Measurements from ENCODE around the gene TMEM52B. TPM values are rescaled to one million over a fixed set of nuclear protein-coding genes. Genes with fewer than 3 reads are reported as not detected.
"Not testable (repeated sequence)": the region's sequence is repeated elsewhere in the genome, so short reads cannot be mapped to it uniquely, and the experiment has no call there.

TMEM52B gene
- total and polyA plus RNA-seq, 2 experiments from 2014 or later: not detected

DNA sequence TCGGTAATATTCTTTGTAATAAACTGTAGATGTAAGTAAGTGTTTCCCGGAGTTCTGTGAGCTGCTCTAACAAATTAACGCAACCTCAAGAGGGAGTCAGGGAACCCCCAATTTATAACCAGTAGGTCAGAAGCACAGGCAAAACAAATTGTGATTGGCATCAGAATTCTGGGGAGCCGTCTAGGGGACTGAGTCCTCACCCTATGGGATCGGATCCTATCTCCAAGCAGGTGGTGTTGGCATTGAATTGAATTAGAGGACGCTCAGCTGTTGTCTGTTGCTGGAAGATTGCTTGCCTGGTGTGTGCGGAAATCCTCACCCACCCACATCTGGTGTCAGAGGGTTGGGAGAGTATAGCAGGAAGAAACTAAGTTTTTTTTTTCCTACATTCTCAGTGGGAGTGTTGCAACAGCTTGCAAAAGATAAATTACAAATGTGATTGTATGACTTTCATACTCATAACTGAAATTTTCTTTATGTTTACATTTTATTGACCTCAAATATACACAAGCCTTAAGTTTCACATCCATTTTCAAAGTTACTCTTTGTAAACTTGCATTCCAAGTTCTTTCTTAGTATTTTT lies 5.5 kb downstream of the TMEM52B start:
- Mint-ChIP-seq H3K27me3 (ENCODE audit: insufficient read depth, low read depth, poor library complexity) (peaks cover 5% of the 10 kb centered on the region), H3K36me3 (ENCODE audit: low read depth) (no peaks in the 10 kb centered on the region), H3K4me1 (peaks cover 3% of the 10 kb centered on the region; the same call in 1 of the 3 replicates), H3K9me3 (no peaks in the 10 kb centered on the region), H3K27ac (no peak overlapping the region), H3K4me3 (no peak overlapping the region)
- H3K9me2 ChIP-seq (ENCODE audit: insufficient read depth): no peaks in the 10 kb centered on the region
- no peak overlapping the region for H3K4me3 ChIP-seq
- no peak for TF ChIP-seq POLR2AphosphoS5 (IDR thresholded peaks at IDR 0.05; ENCODE audit: low read depth)
- no peaks in the 10 kb centered on the region for H4K20me1 ChIP-seq (replicated peaks; ENCODE audit: insufficient read depth)
- ATAC-seq: no peak
- no peak overlapping the region for H3K4me2 ChIP-seq
- peak overlapping the region; percentile 53; the same call in 1 of the 2 replicates for H2AFZ ChIP-seq
- H3K27ac ChIP-seq (ENCODE audit: low read depth): no peak overlapping the region
- no peak for DNase-seq (ENCODE audit: low spot score)
- no peaks in the 10 kb centered on the region for H3K4me1 ChIP-seq (ENCODE audit: insufficient read depth)
- H3F3A ChIP-seq (replicated peaks; ENCODE audit: low read depth): no peaks in the 10 kb centered on the region
- no peaks in the 10 kb centered on the region for H3K79me2 ChIP-seq (replicated peaks; ENCODE audit: insufficient read depth)
- no peaks in the 10 kb centered on the region for H3K27me3 ChIP-seq (ENCODE audit: insufficient read depth)
- H3K36me3 ChIP-seq (ENCODE audit: insufficient read depth): no peaks in the 10 kb centered on the region

DNA sequence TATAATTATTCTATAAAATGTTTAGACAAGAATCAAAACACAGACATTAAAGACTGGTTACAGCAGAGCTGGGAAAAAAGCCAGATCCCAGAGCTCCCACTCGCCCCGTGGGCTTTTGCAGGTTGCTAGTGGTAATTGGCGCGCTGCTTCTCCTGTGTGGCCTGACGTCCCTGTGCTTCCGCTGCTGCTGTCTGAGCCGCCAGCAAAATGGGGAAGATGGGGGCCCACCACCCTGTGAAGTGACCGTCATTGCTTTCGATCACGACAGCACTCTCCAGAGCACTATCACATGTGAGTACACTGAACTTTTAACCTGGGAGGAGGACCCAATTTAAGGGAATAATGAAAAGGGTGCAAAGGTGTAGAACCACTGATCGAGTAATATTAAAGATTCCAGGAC lies 7.5 kb downstream of the TMEM52B start:
- H3K4me1 Mint-ChIP-seq: peaks cover 9% of the 10 kb centered on the region; the same call in 2 of the 3 replicates
- H3K36me3 ChIP-seq (ENCODE audit: insufficient read depth): no peaks in the 10 kb centered on the region
- no peak overlapping the region for H3K4me2 ChIP-seq
- no peaks in the 10 kb centered on the region for H3K4me1 ChIP-seq (ENCODE audit: insufficient read depth)
- H3K4me3 Mint-ChIP-seq: no peak overlapping the region
- H2AFZ ChIP-seq: no peak overlapping the region
- ATAC-seq: no peak
- no peaks in the 10 kb centered on the region for H3K27me3 ChIP-seq (ENCODE audit: insufficient read depth)
- no peak overlapping the region for H3K27ac Mint-ChIP-seq
- H3F3A ChIP-seq (replicated peaks; ENCODE audit: low read depth): no peaks in the 10 kb centered on the region
- no peak overlapping the region for H3K27ac ChIP-seq (ENCODE audit: low read depth)
- TF ChIP-seq JUNB (IDR thresholded peaks at IDR 0.05; ENCODE audit: unreplicated experiment) (no peak), CTCF (conservative IDR thresholded peaks at IDR 0.05; ENCODE audit: low read depth in 2 of 2) (no peak), EZH2phosphoT487 (IDR thresholded peaks at IDR 0.05; ENCODE audit: unreplicated experiment) (no peak), ZNF331 (CRISPR knock-in tag; IDR thresholded peaks at IDR 0.05; ENCODE audit: low read depth) (no peak), POLR2AphosphoS5 (IDR thresholded peaks at IDR 0.05; ENCODE audit: low read depth) (no peak), STAT1 (IDR thresholded peaks at IDR 0.05; ENCODE audit: unreplicated experiment) (no peak), NANOG (IDR thresholded peaks at IDR 0.05; ENCODE audit: borderline replicate concordance) (no peak)
- TF ChIP-seq, protein P1, sequence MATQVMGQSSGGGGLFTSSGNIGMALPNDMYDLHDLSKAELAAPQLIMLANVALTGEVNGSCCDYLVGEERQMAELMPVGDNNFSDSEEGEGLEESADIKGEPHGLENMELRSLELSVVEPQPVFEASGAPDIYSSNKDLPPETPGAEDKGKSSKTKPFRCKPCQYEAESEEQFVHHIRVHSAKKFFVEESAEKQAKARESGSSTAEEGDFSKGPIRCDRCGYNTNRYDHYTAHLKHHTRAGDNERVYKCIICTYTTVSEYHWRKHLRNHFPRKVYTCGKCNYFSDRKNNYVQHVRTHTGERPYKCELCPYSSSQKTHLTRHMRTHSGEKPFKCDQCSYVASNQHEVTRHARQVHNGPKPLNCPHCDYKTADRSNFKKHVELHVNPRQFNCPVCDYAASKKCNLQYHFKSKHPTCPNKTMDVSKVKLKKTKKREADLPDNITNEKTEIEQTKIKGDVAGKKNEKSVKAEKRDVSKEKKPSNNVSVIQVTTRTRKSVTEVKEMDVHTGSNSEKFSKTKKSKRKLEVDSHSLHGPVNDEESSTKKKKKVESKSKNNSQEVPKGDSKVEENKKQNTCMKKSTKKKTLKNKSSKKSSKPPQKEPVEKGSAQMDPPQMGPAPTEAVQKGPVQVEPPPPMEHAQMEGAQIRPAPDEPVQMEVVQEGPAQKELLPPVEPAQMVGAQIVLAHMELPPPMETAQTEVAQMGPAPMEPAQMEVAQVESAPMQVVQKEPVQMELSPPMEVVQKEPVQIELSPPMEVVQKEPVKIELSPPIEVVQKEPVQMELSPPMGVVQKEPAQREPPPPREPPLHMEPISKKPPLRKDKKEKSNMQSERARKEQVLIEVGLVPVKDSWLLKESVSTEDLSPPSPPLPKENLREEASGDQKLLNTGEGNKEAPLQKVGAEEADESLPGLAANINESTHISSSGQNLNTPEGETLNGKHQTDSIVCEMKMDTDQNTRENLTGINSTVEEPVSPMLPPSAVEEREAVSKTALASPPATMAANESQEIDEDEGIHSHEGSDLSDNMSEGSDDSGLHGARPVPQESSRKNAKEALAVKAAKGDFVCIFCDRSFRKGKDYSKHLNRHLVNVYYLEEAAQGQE (IDR thresholded peaks at IDR 0.05; ENCODE audit: unreplicated experiment): no peak
- H3K36me3 Mint-ChIP-seq (ENCODE audit: low read depth): no peaks in the 10 kb centered on the region
- no peaks in the 10 kb centered on the region for H3K9me2 ChIP-seq (ENCODE audit: insufficient read depth)
- no peaks in the 10 kb centered on the region for H3K9me3 Mint-ChIP-seq
- H3K79me2 ChIP-seq (replicated peaks; ENCODE audit: insufficient read depth): no peaks in the 10 kb centered on the region
- no peaks in the 10 kb centered on the region for H4K20me1 ChIP-seq (replicated peaks; ENCODE audit: insufficient read depth)
- H3K27me3 Mint-ChIP-seq (ENCODE audit: insufficient read depth, low read depth, poor library complexity): peaks cover 7% of the 10 kb centered on the region
- H3K4me3 ChIP-seq: no peak overlapping the region
- no peak for DNase-seq (ENCODE audit: low spot score)

- H3K27ac Mint-ChIP-seq; H3K4me1 ChIP-seq (ENCODE audit: insufficient read depth); H3K4me3 Mint-ChIP-seq; H3F3A ChIP-seq (replicated peaks; ENCODE audit: low read depth); H3K36me3 ChIP-seq (ENCODE audit: insufficient read depth); H4K20me1 ChIP-seq (replicated peaks; ENCODE audit: insufficient read depth); H3K27me3 ChIP-seq (ENCODE audit: insufficient read depth); H2AFZ ChIP-seq; H3K79me2 ChIP-seq (replicated peaks; ENCODE audit: insufficient read depth); H3K9me3 Mint-ChIP-seq; H3K4me3 ChIP-seq; ATAC-seq; H3K36me3 Mint-ChIP-seq (ENCODE audit: low read depth); H3K9me2 ChIP-seq (ENCODE audit: insufficient read depth); H3K4me2 ChIP-seq; DNase-seq (ENCODE audit: low spot score); H3K27ac ChIP-seq (ENCODE audit: low read depth); H3K27me3 Mint-ChIP-seq (ENCODE audit: insufficient read depth, low read depth, poor library complexity): not testable (repeated sequence)
- peaks cover 13% of the 10 kb centered on the region for H3K4me1 Mint-ChIP-seq
Observed at GRCh38 chr12:10186958-10187357, 8.1 kb downstream of the TMEM52B start.

Measured in GM23338 (cell line).